HG02840 (cell line): Measurements from ENCODE around the gene PEF1.

Experiments
- ATAC-seq: cut with Tn5 transposase; IDR thresholded peaks from one replicate; pipeline ENCODE4 v1.9.1; 2021; ENCODE audit warnings: mild to moderate bottlenecking, moderate library complexity, moderate number of reproducible peaks; ENCODE audit not compliant: unreplicated experiment, low FRiP score

PEF1 gene

GRCh38 chr1:31671561-31672201 lies 27.0 kb upstream of the PEF1 start:
- no peak for ATAC-seq

DNA sequence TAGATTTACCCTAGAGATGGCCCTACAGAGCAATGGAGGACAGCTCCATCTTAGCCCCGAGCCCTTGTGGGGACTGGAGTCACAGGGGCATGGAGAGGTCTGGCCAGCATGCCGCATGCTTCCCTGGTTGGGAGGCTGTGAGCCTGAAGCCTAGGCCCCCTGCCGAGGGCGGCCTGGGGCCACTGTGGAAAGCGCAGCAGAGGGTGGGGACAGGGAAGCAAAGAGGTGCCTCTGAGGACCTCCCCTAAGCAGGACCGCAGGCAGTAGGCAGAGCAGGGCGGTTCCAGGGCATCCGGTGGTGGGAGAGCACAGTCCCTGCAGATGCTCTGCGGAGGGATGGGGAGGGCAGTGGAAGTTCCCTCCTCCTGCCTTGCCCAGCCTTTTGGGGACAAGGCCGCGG lies 26.5 kb upstream of the PEF1 start:
- no peak for ATAC-seq

DNA sequence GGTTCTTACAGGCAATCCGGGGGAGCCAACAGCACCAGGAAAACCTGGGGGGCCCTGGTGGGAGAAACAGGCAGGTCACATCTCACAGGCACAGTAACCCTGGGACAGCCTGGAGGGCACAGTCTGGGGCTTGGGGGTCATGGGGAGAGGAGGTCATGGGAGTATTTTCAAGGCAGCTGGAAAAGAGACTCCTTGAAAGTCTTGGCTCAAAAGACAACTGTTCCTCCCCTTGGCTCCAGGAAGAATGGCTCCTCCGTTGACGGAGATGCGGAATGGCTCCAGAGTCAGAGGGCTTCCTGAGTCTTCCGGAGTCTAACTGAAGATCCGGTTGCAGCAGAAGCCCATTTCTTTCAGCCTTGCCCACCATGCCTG lies 25.9 kb upstream of the PEF1 start:
- no peak for ATAC-seq

GRCh38 chr1:31669786-31670592 lies 25.3 kb upstream of the PEF1 start:
- no peak for ATAC-seq

DNA sequence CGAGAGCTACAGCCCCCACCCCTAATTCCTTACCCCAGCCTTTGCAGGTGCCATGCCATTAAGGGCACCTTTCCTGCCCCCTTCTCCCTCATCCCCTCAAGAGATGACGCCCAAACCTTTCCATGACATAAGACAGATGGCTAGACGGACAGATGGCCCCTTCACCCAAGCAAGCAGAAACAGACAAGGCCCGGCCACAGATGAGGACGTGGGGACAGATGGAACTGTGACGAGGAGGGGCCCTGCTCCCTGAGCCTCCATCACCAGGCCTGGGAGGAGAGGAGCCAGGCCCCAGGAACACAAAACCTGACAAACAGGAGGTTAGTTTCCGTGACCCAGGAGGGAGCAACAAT lies 24.7 kb upstream of the PEF1 start:
- ATAC-seq = no peak

DNA sequence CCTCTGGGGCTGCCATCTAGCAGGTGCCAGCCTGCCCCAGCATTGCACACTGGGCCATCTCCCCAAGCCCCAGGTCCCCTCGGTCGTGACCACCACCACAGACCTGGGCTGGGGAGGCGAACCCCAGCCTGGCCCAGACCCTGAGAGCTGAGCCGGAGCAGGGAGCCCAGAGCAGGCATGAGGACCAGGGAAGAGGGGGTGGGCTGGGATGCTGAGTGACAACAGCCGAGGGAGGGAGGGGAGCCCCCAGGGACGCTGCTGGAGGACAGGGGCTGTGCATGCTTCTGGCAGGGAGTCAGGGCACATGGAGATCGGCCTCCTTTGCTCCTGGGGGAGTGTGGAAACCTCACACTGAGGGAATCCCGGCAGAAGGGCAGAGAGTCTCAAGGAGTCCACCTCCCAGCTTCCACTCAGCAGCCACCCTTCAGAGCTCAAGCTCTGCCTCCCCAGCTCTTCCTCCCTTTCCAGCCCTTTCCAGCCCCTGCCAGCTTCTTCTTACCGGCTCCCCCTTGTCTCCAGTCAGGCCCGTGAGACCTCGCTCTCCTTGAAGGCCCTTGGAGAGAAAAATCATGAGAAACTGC lies 23.7 kb upstream of the PEF1 start:
- ATAC-seq = no peak

GRCh38 chr1:31667065-31667785 lies 22.5 kb upstream of the PEF1 start:
- no peak for ATAC-seq

- ATAC-seq = no peak
Observed at GRCh38 chr1:31666263-31666963, 21.7 kb upstream of the PEF1 start.

DNA sequence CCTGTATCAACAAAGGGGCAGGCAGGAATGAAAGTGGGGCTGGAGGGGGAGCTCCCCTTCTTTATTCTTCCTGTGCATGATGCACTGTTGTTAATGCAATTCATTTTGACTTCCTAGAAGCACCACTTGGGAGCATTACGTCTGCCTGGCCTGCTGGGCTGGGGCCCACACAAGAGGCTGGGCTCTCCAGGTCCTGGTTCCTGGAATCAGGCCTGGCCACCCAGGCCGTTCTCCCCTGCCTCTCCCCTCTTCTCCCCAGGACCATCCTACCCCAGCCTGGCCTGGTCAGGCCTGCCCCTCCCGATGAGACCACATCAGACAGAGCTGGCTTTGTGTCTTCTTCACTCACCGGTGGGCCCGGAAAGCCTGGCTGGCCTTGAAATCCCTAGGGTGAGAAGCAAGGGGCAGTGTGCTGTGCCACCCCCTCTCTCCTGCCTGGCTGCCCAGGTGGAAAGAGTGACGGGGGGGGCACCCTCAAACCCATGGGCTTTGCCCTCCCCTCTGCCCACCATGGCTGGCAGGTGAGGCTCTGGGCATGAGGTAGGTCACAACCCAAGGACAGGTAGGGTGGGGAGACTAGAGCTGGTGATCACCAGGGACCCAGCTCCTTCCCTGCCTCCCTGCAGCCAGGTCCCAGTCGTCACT lies 20.7 kb upstream of the PEF1 start:
- ATAC-seq = no peak

DNA sequence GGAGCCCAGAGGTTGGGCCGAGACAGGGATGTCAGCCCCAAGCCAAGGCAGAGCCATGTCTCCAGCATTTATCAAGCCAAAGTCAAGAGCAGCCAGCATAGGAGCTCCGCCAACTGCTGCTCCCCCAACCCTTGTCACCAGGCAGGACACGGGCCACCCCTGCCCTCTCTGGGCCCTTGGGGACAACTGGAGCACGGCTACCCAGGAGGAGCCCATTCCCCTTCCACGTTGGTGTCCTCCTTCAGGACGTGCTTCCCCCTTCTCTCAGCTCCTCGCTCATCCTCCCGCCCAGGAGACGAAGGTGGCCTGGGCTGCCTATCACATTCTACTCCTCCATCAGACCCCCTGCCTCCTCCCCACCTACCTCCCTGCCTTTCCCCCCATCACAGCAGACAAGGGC lies 19.9 kb upstream of the PEF1 start:
- ATAC-seq = no peak

DNA sequence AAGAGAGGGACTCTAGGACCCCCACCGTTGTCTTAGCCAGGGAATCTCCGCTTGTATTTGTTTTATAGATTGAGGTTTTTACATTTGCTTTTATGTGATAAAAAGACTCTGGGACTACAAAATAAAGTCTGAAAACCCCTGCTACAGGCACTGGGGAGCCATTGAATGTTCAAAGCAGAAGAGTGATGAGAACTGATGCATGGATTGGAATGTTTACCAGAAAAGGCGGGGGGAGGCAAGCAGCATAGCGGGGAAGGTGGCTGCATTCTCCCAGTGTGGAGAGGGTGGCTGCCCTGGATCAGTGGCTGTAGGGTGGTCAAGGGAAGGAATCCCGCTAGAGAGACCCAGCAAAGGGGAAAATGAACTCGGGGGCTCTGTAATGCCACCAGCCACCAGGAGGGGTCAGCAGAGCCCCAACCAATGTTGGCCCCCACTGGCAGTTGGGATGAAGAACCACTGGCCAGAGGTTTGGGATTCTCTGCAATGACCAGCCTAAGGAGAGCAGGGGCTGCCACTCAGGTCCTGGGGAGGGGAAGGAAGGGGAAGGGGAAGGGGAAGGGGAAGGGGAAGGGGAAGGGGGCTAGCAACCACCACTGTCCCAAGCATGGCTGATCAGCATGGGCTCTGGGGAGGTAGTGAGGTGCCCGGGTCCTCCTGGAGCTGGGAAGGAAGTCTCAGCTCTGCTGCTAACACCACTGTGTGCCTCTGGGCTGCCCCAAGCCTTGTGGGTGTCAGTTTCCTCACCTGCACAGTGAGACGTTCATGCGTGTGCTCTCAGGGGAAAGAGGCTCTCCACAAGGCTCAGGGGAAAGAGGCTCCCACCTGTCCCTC lies 19.2 kb upstream of the PEF1 start:
- no peak for ATAC-seq

- no peak for ATAC-seq
Observed at GRCh38 chr1:31662463-31662862, 17.8 kb upstream of the PEF1 start.

DNA sequence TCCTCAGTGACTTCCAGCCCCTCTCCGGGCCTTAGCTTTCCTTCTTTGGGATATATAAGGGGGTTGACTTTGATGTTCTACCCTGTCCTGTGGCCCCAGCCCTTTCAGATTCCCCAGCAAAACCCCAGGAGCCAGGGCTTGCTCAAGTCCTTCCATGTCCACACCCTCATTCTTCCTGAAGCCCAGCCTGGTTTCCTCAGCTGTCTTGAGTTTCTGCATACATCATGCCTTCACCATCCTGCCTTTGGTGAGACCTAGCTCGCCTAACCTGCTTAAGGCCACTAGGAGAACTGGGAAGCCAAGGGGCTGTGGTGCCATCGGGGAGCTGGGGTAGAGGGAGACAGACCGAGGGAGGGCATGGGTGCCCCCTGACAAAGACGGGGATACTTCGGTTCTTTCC lies 17.2 kb upstream of the PEF1 start:
- no peak for ATAC-seq

DNA sequence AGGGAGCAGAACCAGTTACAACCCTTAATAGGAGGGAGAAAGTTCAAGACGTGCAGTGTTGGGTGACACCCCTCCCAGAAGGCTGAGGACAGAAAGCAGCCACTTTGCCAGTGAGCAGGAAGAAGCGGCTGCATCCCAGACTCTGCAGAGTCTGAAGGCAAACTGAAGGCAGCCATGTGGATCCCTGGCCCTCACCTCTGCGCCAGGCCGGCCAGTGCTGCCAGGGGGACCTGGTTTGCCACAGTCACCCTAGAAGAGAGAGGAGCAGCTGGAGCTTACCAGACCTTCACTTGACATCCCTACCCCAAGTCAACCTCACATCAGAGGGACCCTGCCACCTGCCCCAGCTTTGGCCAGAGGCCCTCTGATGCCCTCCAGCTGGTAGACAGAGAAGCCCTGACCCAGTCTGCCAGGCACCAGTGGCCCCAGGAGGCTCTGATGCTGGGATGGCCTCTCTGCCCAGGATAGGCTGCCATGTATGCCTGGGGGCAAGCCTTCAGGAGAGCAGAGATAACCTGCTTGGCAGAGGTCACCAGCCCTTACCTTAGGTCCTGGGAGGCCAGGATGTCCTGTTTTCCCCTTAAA lies 16.3 kb upstream of the PEF1 start:
- ATAC-seq = no peak

DNA sequence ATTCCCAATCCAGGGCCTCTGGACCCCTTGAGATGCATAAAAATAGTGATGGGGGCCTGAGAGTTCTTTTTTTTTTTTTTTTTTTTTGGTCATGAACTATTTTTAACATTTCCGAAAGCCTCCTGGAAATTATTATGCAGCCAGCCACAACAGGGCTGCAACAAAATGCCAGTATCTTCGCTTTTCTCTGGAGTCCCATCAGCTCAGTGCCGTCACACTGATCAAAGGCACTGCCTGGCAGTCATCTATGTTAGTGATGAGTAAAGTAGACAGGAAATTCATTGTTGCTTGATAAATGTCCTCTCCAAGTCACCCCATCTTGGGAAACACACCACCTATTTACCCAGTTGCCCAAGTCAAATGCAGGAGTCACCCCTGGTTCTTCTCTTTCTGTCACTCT lies 15.2 kb upstream of the PEF1 start:
- ATAC-seq = no peak

- ATAC-seq = no peak
Observed at GRCh38 chr1:31658721-31659120, 14.0 kb upstream of the PEF1 start.

DNA sequence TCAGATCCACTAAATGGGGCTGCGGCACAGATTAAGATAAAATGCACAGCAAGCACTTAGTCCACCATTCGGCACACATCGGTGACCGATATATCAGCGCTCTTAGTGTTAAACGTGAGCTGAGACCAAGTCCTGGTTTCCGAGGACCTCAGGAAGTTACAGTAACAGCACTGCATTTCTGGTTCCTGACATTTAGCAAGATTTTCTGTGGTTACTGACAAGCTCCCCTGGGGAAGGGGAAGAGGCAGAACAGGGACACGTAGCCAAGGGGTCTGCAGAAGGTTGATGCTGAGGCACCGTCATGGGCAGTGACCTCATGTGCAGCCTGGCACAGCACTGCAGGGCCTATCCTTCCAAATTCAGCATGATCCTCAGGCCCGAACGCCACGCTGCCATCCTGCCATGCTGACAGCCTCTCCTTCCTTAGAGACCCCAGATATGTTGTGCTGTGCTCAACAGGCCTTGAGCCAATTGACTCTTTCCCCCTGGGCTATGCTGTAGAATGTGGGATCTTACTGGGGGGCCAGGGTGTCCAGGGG lies 13.4 kb upstream of the PEF1 start:
- no peak for ATAC-seq

DNA sequence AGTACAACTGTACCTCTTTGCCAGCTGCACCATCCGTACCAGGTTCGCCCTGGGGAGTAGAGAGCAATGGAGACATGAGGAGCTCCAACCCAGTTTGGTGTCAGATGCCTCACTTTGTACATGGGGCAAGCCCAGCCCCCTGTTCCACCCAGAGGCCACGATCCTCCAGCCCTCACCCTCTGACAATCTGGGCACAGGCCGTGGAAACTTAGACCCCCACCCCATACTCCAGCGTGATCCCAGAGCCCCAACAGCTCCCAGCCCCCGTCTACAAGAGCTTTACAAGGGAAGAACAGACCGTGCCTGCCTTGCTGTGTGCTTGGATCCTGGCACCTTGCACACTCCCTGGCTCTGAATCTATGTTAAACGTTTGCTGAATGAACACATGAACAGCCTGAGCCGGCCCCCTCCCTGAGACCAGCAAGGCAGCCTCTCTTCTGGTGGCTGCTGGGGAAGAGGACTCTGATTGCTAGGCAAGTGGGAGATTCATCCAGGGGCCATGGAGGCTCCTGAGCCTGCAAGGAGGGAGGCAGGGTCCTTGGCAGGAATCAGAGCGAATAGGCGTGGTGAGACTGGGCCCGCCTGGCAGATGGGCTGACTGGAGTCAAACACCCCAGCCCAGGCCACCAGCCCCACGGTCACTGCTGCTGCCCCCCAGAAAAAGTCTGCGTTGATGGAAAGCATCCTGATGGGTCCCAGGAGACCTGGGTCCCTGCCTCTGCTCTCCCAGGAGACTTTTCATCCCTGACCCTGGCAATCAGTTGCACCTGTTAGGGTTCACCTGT lies 12.5 kb upstream of the PEF1 start:
- ATAC-seq = no peak
